Upper lobe of right lung (tissue), 1 donor: ENCODE measurements around the gene MT1H. TPM values are rescaled to one million over a fixed set of nuclear protein-coding genes. Genes with fewer than 3 reads are reported as not detected.

ENCODE experiments used
- ATAC-seq: fragments of 200-7000 bp; cut with Tn5 transposase; one replicate; pipeline ENCODE4 v1.9.1; 2020; ENCODE audit warnings: mild to moderate bottlenecking, moderate library complexity
- DNase-seq: peaks from one replicate; pipeline ENCODE4 v3.0.0-alpha.2; 2020
- H3K27ac ChIP-seq: fragments of 200-600 bp; one replicate; pipeline ENCODE4 v1.8.0; 2022
- H3K27me3 ChIP-seq: fragments of 200-600 bp; one replicate; pipeline ENCODE4 v1.8.0; 2022; ENCODE audit warnings: mild to moderate bottlenecking
- H3K36me3 ChIP-seq: fragments of 200-600 bp; one replicate; pipeline ENCODE4 v1.8.0; 2022
- H3K4me1 ChIP-seq: fragments of 200-600 bp; one replicate; pipeline ENCODE4 v1.8.0; 2022
- H3K4me3 ChIP-seq: fragments of 200-600 bp; one replicate; pipeline ENCODE4 v1.8.0; 2022; ENCODE audit warnings: mild to moderate bottlenecking
- H3K9me3 ChIP-seq: fragments of 200-600 bp; one replicate; pipeline ENCODE4 v1.8.0; 2022
- CTCF ChIP-seq: fragments of 200-600 bp; IDR thresholded peaks from one replicate; pipeline ENCODE4 v1.8.0; 2022; ENCODE audit warnings: antibody characterized with exemption
- intact Hi-C: fragments of 100-400 bp; cut with DNase I; formaldehyde crosslinking; loops from one replicate; pipeline ENCODE4 v1.11.0; 2022
- total RNA-seq: library from RNA; stranded (reverse); fragmentation: NEBNext Ultra II Directional; extraction: Animal tissue kit (Norgen Biotek cat#: 25700); gene quantifications from one replicate; pipeline ENCODE4 v1.2.1, GENCODE V29; 2021
- donor health status: DM: no; HTN: yes; CAD: no; lungs with severe emphysema.

The MT1H gene
- total RNA-seq, 1 donor from 2014 or later = 6.3 TPM

GRCh38 chr16:56634715-56635440, 34.7 kb upstream of the MT1H start:
- Histone ChIP-seq H3K27ac (no peak overlapping the region), H3K4me1 (peaks cover 22% of the 10 kb centered on the region), H3K9me3 (no peaks in the 10 kb centered on the region), H3K4me3 (peak overlapping the region; percentile 10), H3K36me3 (no peaks in the 10 kb centered on the region), H3K27me3 (peaks cover 40% of the 10 kb centered on the region)
- ATAC-seq = no peak
- intact Hi-C loops = no loop called here
- no peak for DNase-seq
- no peak for TF ChIP-seq CTCF

- H3K27me3 ChIP-seq = peaks cover 40% of the 10 kb centered on the region
- DNase-seq = no peak
Observed at GRCh38 chr16:56635441-56635967, 34.1 kb upstream of the MT1H start.

GRCh38 chr16:56636616-56637413, 32.8 kb upstream of the MT1H start:
- H3K27me3 ChIP-seq = peaks cover 40% of the 10 kb centered on the region
- H3K27ac ChIP-seq = no peak overlapping the region
- DNase-seq (no peak), ATAC-seq (no peak)
- TF ChIP-seq CTCF = no peak
- H3K4me1 ChIP-seq = peaks cover 22% of the 10 kb centered on the region
- H3K4me3 ChIP-seq = no peak overlapping the region
- H3K9me3 ChIP-seq = no peaks in the 10 kb centered on the region
- no peaks in the 10 kb centered on the region for H3K36me3 ChIP-seq
- intact Hi-C loops = no loop called here

More at GRCh38 chr16:56635441-56635967, 34.1 kb upstream of the MT1H start:
- Histone ChIP-seq H3K27ac (no peak overlapping the region), H3K4me1 (peaks cover 22% of the 10 kb centered on the region), H3K9me3 (no peaks in the 10 kb centered on the region), H3K36me3 (no peaks in the 10 kb centered on the region), H3K4me3 (peak overlapping the region; percentile 10)
- intact Hi-C loops = no loop called here
- ATAC-seq = no peak
- TF ChIP-seq CTCF = no peak

- Histone ChIP-seq H3K27ac (no peak within 1 kb of the TSS), H3K36me3 (no peaks in the 10 kb centered on the region), H3K4me1 (peaks cover 23% of the 10 kb centered on the region), H3K9me3 (no peaks in the 10 kb centered on the region), H3K27me3 (peaks cover 40% of the 10 kb centered on the region), H3K4me3 (peak within 1 kb of the TSS; percentile 51)
- intact Hi-C loops = no loop called here
- no peak for TF ChIP-seq CTCF
- peak; percentile 83 for DNase-seq
- ATAC-seq = peak; percentile 80
Observed at GRCh38 chr16:56637814-56638750, 31.5 kb upstream of the MT1H start, which contains the start of gene MT1A. TSS of gene MT1A (plus strand) at chr16:56638666. CDS start at chr16:56638739, 73 bp downstream.

GRCh38 chr16:56639045-56639444, 30.6 kb upstream of the MT1H start:
- peaks cover 39% of the 10 kb centered on the region for H3K27me3 ChIP-seq
- ATAC-seq = no peak

More at GRCh38 chr16:56639045-56639444, 30.6 kb upstream of the MT1H start:
- no peak for TF ChIP-seq CTCF
- no peaks in the 10 kb centered on the region for H3K9me3 ChIP-seq
- no peak overlapping the region for H3K27ac ChIP-seq
- no peak overlapping the region for H3K4me3 ChIP-seq
- H3K4me1 ChIP-seq = peaks cover 33% of the 10 kb centered on the region
- H3K36me3 ChIP-seq = no peaks in the 10 kb centered on the region
- intact Hi-C loops = no loop called here
- DNase-seq = no peak
